ENCODE measurements around the gene VPS26C.

- TF ChIP-seq ZFX (IDR thresholded peaks at IDR 0.05; ENCODE audit: borderline replicate concordance): no peak
- TF ChIP-seq CTCF (IDR thresholded peaks at IDR 0.05): no peak
Observed at GRCh38 chr21:37300114-37300751, 33.1 kb upstream of the VPS26C start.
